GM12878 (cell line): Measurements from ENCODE around the gene SPRED2. TPM values are rescaled to one million over a fixed set of nuclear protein-coding genes. Genes with fewer than 3 reads are reported as not detected.

Source experiments
- ATF3 ChIP-seq: IDR thresholded peaks from 2 replicates; pipeline ENCODE4 v1.6.1; 2011; ENCODE audit warnings: low read depth, mild to moderate bottlenecking, low read length, moderate library complexity, borderline replicate concordance; ENCODE audit errors: extremely low read depth
- CBX3 ChIP-seq: fragments of 200-600 bp; sonication (generic); IDR thresholded peaks from 2 replicates; pipeline ENCODE4 v1.6.1; 2016; ENCODE audit warnings: low read depth, borderline replicate concordance
- CEBPZ ChIP-seq: fragments of 150-350 bp; IDR thresholded peaks from 2 replicates; pipeline ENCODE4 v1.6.1; 2016; ENCODE audit warnings: low read depth, low read length
- CHD1 ChIP-seq: IDR thresholded peaks from 2 replicates; pipeline ENCODE4 v1.6.1; 2012; ENCODE audit warnings: low read depth, low read length, improper control_type of control experiment
- CREM ChIP-seq: IDR thresholded peaks from 2 replicates; pipeline ENCODE4 v1.6.1; 2014; ENCODE audit warnings: antibody characterized with exemption, low read depth
- CTCF ChIP-seq, 3 experiments: IDR thresholded peaks in 2 of 3; conservative IDR thresholded peaks in 1 of 3; 2 replicates each; pipeline ENCODE4 v1.5.1; 2011; ENCODE audit warnings: low read depth in 3 of 3, low read length in 3 of 3, mild to moderate bottlenecking in 3 of 3, control low read depth in 2 of 3, moderate library complexity in 2 of 3, inconsistent platforms in 1 of 3, mixed read lengths in 1 of 3; ENCODE audit not compliant: control insufficient read depth in 2 of 3, insufficient read depth in 1 of 3; ENCODE audit errors: extremely low read depth in 1 of 3
- EGR1 ChIP-seq, 2 experiments: IDR thresholded peaks; 1 replicate in 1 of 2; 2 replicates in 1 of 2; pipeline ENCODE4 v1.6.1; 2011 to 2012; ENCODE audit warnings: low read depth in 2 of 2, low read length in 2 of 2, borderline replicate concordance in 1 of 2, mild to moderate bottlenecking in 1 of 2, moderate library complexity in 1 of 2
- HCFC1 ChIP-seq: fragments of 150-350 bp; IDR thresholded peaks from 2 replicates; pipeline ENCODE4 v1.6.1; 2014; ENCODE audit warnings: low read length
- HSF1 ChIP-seq: fragments of 150-350 bp; IDR thresholded peaks from 2 replicates; pipeline ENCODE4 v1.6.1; 2014; ENCODE audit warnings: mild to moderate bottlenecking, low read depth, low read length
- IKZF1 ChIP-seq: fragments of 450-650 bp; conservative IDR thresholded peaks from 2 replicates; pipeline ENCODE4 v1.6.1; 2017; ENCODE audit warnings: antibody characterized with exemption, mild to moderate bottlenecking
- MEF2B ChIP-seq: fragments of 450-650 bp; IDR thresholded peaks from 2 replicates; pipeline ENCODE4 v1.6.1; 2018; ENCODE audit warnings: mild to moderate bottlenecking, moderate library complexity; ENCODE audit not compliant: partially characterized antibody, poor library complexity, severe bottlenecking
- MTA3 ChIP-seq: IDR thresholded peaks from 2 replicates; pipeline ENCODE4 v1.6.1; 2012; ENCODE audit warnings: low read length, inconsistent platforms, borderline replicate concordance
- MXI1 ChIP-seq: fragments of 150-350 bp; IDR thresholded peaks from 2 replicates; pipeline ENCODE4 v1.6.1; 2011; ENCODE audit warnings: low read depth, mild to moderate bottlenecking, inconsistent platforms, low read length, improper control_type of control experiment
- NFXL1 ChIP-seq: fragments of 450-650 bp; IDR thresholded peaks from 2 replicates; pipeline ENCODE4 v1.6.1; 2017; ENCODE audit warnings: antibody characterized with exemption, mild to moderate bottlenecking, borderline replicate concordance
- NFYB ChIP-seq: IDR thresholded peaks from 2 replicates; pipeline ENCODE4 v1.6.1; 2011; ENCODE audit warnings: low read depth, mild to moderate bottlenecking, low read length, improper control_type of control experiment, moderate library complexity; ENCODE audit not compliant: insufficient read depth
- NKRF ChIP-seq: fragments of 450-650 bp; conservative IDR thresholded peaks from 2 replicates; pipeline ENCODE4 v1.6.1; 2017; ENCODE audit warnings: mild to moderate bottlenecking, moderate library complexity
- NR2C1 ChIP-seq: fragments of 450-650 bp; IDR thresholded peaks from 2 replicates; pipeline ENCODE4 v1.6.1; 2017; ENCODE audit warnings: antibody characterized with exemption, mild to moderate bottlenecking, moderate library complexity
- RELA ChIP-seq: fragments of 450-650 bp; IDR thresholded peaks from 2 replicates; pipeline ENCODE4 v1.8.0; 2014; ENCODE audit warnings: borderline replicate concordance; ENCODE audit not compliant: partially characterized antibody
- RFX5 ChIP-seq: IDR thresholded peaks from 2 replicates; pipeline ENCODE4 v1.6.1; 2011; ENCODE audit warnings: low read depth, low read length, improper control_type of control experiment
- SIN3A ChIP-seq: IDR thresholded peaks from 2 replicates; pipeline ENCODE4 v1.6.1; 2012; ENCODE audit warnings: low read depth, low read length, improper control_type of control experiment
- SMC3 ChIP-seq: IDR thresholded peaks from 2 replicates; pipeline ENCODE4 v1.6.1; 2011; ENCODE audit warnings: low read length, improper control_type of control experiment, borderline replicate concordance
- STAT1 ChIP-seq: fragments of 450-650 bp; conservative IDR thresholded peaks from 2 replicates; pipeline ENCODE4 v1.6.1; 2014; ENCODE audit warnings: antibody characterized with exemption, mild to moderate bottlenecking
- TBL1XR1 ChIP-seq: IDR thresholded peaks from 2 replicates; pipeline ENCODE4 v1.6.1; 2012; ENCODE audit warnings: low read depth, low read length, improper control_type of control experiment
- polyA plus RNA-seq, 11 experiments: library from polyadenylated mRNA; depleted of rRNA in 4 of 11; unstranded in 6 of 11; stranded (reverse) in 5 of 11; fragments of >200 nt; fragmentation: Nextera tagmentation in 4 of 11; fragmentation: Illumina TruSeq in 1 of 11; extraction: Ambion mirVana in 4 of 11; extraction: Trizol in 1 of 11; gene quantifications; 1 replicate in 1 of 11; 2 replicates in 10 of 11; pipeline versions ENCODE4 v1.2.1 to v1.2.3, GENCODE V29; 2011 to 2016; ENCODE audit warnings: inconsistent platforms in 2 of 11, missing spikeins in 2 of 11, low read depth in 1 of 11
- total RNA-seq, 4 experiments: library from RNA; depleted of rRNA in 3 of 4; stranded (reverse); fragments of >200 nt in 3 of 4; fragmentation: Illumina TruSeq in 1 of 4; extraction: Trizol in 1 of 4; gene quantifications; 2 replicates each; pipeline versions ENCODE4 v1.2.1 to v1.2.3, GENCODE V29; 2013 to 2021

Gene SPRED2
- total and polyA plus RNA-seq, 10 of the 15 experiments (the other 5 are each of a cell fraction or from before 2014, with no cell fraction given): 3.0 to 23.9 (median 9.7) TPM

GRCh38 chr2:65397122-65397521 lies 35.3 kb downstream of the SPRED2 start (continued):
- TF ChIP-seq CTCF (IDR thresholded peaks at IDR 0.05 in 2 of 3, conservative IDR thresholded peaks at IDR 0.05 in 1 of 3; ENCODE audit: control insufficient read depth in 2 of 3, extremely low read depth in 1 of 3, insufficient read depth in 1 of 3, low read depth in 3 of 3, low read length in 3 of 3): no peak
- no peak for TF ChIP-seq CBX3
- no peak for TF ChIP-seq STAT1
- no peak for TF ChIP-seq TBL1XR1
- TF ChIP-seq CHD1: no peak
- TF ChIP-seq MXI1: no peak
- no peak for TF ChIP-seq MTA3
- TF ChIP-seq HCFC1: no peak
- TF ChIP-seq EGR1 (IDR thresholded peaks at IDR 0.05; ENCODE audit: borderline replicate concordance in 1 of 2, low read depth in 2 of 2, low read length in 2 of 2): peak in 1 of 2 experiments; percentile 47; a peak in 1 of 3 replicates
- TF ChIP-seq CREM: peak; percentile 34; the same call in 1 of the 2 replicates
- no peak for TF ChIP-seq NKRF
- peak; percentile 49 for TF ChIP-seq IKZF1
- no peak for TF ChIP-seq NFXL1
- no peak for TF ChIP-seq SMC3
- TF ChIP-seq HSF1: no peak
- no peak for TF ChIP-seq MEF2B
- TF ChIP-seq SIN3A: no peak
- TF ChIP-seq NFYB: no peak
- no peak for TF ChIP-seq RFX5
- no peak for TF ChIP-seq CEBPZ
- TF ChIP-seq ATF3: no peak
- no peak for TF ChIP-seq RELA
- no peak for TF ChIP-seq NR2C1
